ENCODE results near the gene BANF1.

BANF1 gene

GRCh38 chr11:65979261-65979759 is 23.0 kb upstream of the BANF1 start:
- H3K9ac ChIP-seq (ENCODE audit: low read length) = no peak overlapping the region
- no peaks in the 10 kb centered on the region for H3K79me2 ChIP-seq (ENCODE audit: insufficient read depth, low read length)
- no peaks in the 10 kb centered on the region for H3F3A ChIP-seq (ENCODE audit: insufficient read depth, low read length)
- H3K9me2 ChIP-seq (ENCODE audit: low read depth, low read length) = no peaks in the 10 kb centered on the region
- H3K4me3 ChIP-seq (ENCODE audit: low read depth, low read length, poor library complexity, severe bottlenecking) = no peak overlapping the region
- H3K27me3 ChIP-seq (ENCODE audit: insufficient read depth, low read length) = no peaks in the 10 kb centered on the region
- no peaks in the 10 kb centered on the region for H3K9me3 ChIP-seq (ENCODE audit: low read length)
- H4K20me1 ChIP-seq (ENCODE audit: insufficient read depth, low read length) = no peaks in the 10 kb centered on the region
- no peak overlapping the region for H3K4me2 ChIP-seq (ENCODE audit: low read length)
- peaks cover 36% of the 10 kb centered on the region for H3K36me3 ChIP-seq (ENCODE audit: insufficient read depth, low read length)
- H2AFZ ChIP-seq (ENCODE audit: low read length) = no peak overlapping the region
- H3K27ac ChIP-seq (ENCODE audit: low read depth, low read length, poor library complexity, severe bottlenecking) = no peak overlapping the region
- H3K4me1 ChIP-seq (ENCODE audit: insufficient read depth, low read length, severe bottlenecking) = no peaks in the 10 kb centered on the region
- TF ChIP-seq CTCF (IDR thresholded peaks at IDR 0.05; ENCODE audit: low read length) = no peak
- TF ChIP-seq EZH2 (IDR thresholded peaks at IDR 0.05; ENCODE audit: borderline replicate concordance, low read length) = no peak

- H3K9me2 ChIP-seq (ENCODE audit: low read depth, low read length) = no peaks in the 10 kb centered on the region
- H3K27ac ChIP-seq (ENCODE audit: low read depth, low read length, poor library complexity, severe bottlenecking) = no peak overlapping the region
- H3K79me2 ChIP-seq (ENCODE audit: insufficient read depth, low read length) = no peaks in the 10 kb centered on the region
- no peak overlapping the region for H3K9ac ChIP-seq (ENCODE audit: low read length)
- no peaks in the 10 kb centered on the region for H3K9me3 ChIP-seq (ENCODE audit: low read length)
- H3K27me3 ChIP-seq (ENCODE audit: insufficient read depth, low read length) = no peaks in the 10 kb centered on the region
- H3F3A ChIP-seq (ENCODE audit: insufficient read depth, low read length) = no peaks in the 10 kb centered on the region
- H2AFZ ChIP-seq (ENCODE audit: low read length) = no peak overlapping the region
- H3K4me2 ChIP-seq (ENCODE audit: low read length) = no peak overlapping the region
- H4K20me1 ChIP-seq (ENCODE audit: insufficient read depth, low read length) = no peaks in the 10 kb centered on the region
- no peaks in the 10 kb centered on the region for H3K4me1 ChIP-seq (ENCODE audit: insufficient read depth, low read length, severe bottlenecking)
- H3K4me3 ChIP-seq (ENCODE audit: low read depth, low read length, poor library complexity, severe bottlenecking) = no peak overlapping the region
- H3K36me3 ChIP-seq (ENCODE audit: insufficient read depth, low read length) = peaks cover 31% of the 10 kb centered on the region
- TF ChIP-seq CTCF (IDR thresholded peaks at IDR 0.05; ENCODE audit: low read length) = no peak
- TF ChIP-seq EZH2 (IDR thresholded peaks at IDR 0.05; ENCODE audit: borderline replicate concordance, low read length) = no peak
These were observed 21.1 kb upstream of the BANF1 start for GRCh38 chr11:65981101-65981740.

GRCh38 chr11:65981972-65982823 is 20.1 kb upstream of the BANF1 start:
- TF ChIP-seq EZH2 (IDR thresholded peaks at IDR 0.05; ENCODE audit: borderline replicate concordance, low read length) (no peak), CTCF (IDR thresholded peaks at IDR 0.05; ENCODE audit: low read length) (no peak)
- Histone ChIP-seq H3K79me2 (ENCODE audit: insufficient read depth, low read length) (no peaks in the 10 kb centered on the region), H3K9ac (ENCODE audit: low read length) (no peak overlapping the region), H3K9me3 (ENCODE audit: low read length) (no peaks in the 10 kb centered on the region), H3K4me3 (ENCODE audit: low read depth, low read length, poor library complexity, severe bottlenecking) (no peak overlapping the region), H3K4me2 (ENCODE audit: low read length) (no peak overlapping the region), H3K27ac (ENCODE audit: low read depth, low read length, poor library complexity, severe bottlenecking) (no peak overlapping the region), H3K9me2 (ENCODE audit: low read depth, low read length) (no peaks in the 10 kb centered on the region), H3K4me1 (ENCODE audit: insufficient read depth, low read length, severe bottlenecking) (no peaks in the 10 kb centered on the region), H3K27me3 (ENCODE audit: insufficient read depth, low read length) (no peaks in the 10 kb centered on the region), H3K36me3 (ENCODE audit: insufficient read depth, low read length) (peaks cover 22% of the 10 kb centered on the region), H4K20me1 (ENCODE audit: insufficient read depth, low read length) (no peaks in the 10 kb centered on the region), H2AFZ (ENCODE audit: low read length) (no peak overlapping the region), H3F3A (ENCODE audit: insufficient read depth, low read length) (no peaks in the 10 kb centered on the region)

All from OCI-LY1 (cell line).